Stimulated activated CD8-positive, alpha-beta memory T cell treated with anti-CD3 and anti-CD28 coated beads, Interleukin-4, amount 100 ng/mL, for 48 hours (primary cell): ENCODE data around the gene MCEMP1.

ENCODE experiments used
- DNase-seq: peaks from one replicate; pipeline ENCODE4 v3.0.0-alpha.2; 2020

The MCEMP1 gene

DNA sequence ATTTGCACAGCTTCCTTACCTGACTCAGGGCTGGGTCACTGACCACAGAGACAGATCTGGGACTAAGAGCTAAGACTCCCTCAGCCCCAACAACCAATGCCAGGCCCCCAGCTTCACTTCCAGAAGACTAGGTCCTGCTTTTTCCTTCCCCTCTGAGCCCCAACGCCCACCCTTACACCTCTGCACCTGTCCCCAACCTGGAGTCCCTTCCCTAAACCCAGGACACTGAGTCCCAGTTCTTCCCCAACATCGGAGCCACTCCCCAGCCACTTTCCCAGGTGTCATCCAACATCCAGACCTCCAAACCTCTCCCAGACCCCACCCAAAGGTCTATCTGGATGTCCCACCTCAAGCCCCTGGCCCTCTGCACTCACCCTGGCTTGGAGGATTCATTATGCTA, 22.1 kb downstream of the MCEMP1 start:
- DNase-seq, result no peak

DNA sequence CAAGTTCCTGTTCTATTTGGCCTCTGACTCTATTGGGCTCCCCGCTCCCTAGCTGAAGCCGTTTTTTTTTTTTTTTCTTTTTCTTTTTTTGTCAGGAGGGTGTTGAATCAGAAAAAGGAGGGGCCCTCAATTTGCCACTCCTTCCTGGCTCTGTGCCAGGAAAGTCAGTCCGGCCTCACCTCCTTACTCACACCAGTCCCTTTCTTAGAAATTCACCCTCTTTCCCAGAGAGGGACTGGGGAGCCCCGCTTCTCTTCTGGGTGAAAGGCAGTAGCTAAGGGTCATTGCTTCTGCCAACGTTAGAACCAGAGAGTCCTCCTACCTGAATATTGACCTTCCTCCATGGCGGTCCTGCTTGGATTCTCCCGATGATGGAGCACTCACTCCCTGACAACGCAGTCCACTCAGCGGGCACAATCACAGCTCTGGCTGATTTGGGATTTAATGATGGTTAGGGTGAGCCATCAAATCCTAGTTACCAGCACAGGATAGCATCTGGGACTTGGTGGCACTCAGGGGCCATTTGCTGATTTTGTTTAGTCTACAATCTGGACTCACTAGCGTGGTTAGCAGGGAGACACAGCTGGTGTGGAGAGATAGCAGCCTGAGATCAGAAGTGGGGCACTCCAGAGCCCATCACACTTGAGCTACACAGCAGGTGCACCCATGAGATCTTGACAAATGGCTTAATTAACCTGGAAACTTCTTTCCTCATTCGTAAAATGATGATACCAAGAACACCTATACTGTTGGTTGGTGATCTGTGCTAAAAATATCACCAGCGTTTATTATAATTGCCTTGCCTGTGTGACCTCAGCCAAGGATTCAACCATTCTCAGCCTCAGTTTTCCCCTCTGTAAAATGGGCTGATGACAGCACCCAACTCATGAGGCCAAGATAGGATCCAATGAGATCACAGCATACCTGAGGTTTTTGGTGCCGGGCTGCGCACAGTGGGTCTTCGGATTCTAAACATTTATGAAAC, 22.8 kb downstream of the MCEMP1 start:
- DNase-seq, result peak; percentile 77

GRCh38 chr19:7701049-7701653, 24.3 kb downstream of the MCEMP1 start:
- no peak for DNase-seq

DNA sequence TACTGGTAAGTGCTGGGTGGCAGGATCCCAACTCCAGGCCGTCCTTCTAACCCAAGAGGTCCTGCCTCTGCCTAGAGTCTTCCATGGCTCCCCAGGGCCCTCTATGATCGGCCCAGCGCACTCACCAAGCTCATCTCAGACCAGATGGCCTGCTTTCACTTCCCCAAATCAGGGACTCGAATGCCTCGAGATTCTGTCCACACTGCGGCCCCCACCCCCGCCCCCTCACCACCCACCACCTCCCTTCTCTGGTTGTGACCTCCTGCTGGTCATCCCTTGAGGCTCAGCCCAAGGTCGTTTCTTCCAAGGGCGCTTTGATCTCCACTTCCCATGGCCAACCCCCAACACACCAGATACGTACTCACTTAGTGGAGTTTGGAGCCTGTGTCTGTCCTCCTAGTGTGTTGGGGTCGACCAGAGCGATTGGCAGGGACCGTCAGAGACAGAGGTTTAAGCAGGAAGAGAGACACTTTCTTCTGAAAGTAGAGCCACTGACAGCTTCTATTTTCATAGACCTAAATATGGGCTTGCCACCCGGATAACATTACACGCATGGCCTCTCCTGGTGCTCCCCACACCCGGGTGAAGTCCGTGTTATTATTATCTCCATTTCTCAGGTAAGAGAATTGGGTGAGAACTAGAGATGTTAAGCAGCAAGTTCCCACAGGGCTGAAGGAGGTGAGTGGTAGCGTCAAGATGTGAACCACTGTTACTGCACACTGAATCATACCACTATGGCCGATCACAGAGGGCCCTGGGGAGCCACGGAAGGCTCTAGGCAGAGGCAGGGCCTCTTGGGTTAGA, 25.0 kb downstream of the MCEMP1 start, which contains the start of gene FCER2:
Gene FCER2, minus strand, starts transcription at position 478 of the 804 bp plus-strand sequence. CDS start 2,371 bp downstream, outside the sequence.
- no peak for DNase-seq

GRCh38 chr19:7703332-7703731, 26.4 kb downstream of the MCEMP1 start:
- DNase-seq, result no peak

DNA sequence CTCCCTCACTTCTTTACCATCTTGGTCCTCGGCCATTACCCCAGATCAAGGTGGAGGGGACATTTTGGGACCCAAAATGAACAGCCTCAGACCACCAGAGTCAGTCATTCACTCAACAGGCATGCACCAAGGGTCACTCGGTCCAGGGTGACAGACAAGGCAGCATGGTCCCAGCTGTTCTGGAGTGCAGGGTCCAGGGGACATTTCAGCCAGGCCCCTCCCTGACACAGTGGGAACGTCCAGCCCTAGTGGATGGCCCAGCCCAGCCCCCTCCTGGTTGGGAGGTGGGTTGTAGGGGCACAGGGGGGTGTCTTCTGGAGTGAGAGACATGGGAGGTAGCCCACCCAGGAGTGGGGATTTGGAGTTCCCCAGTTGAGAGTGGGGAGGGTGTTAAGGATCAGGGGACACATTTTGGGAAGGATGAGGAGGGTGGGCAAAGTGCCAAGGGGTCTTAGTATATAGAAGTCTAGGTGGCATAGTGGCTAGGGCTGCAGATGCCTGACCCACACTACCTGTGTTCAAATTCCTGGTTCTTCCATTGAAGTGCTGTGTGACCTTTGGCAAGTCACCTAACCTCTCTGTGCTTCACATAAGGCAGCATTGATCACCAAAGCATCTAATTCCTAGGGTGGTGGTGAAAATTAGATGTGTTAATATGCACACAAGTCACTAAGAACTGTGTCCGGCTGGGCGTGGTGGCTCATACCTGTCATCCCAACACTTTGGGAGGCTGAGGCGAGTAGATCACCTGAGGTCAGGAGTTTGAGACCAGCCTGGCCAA, 27.6 kb downstream of the MCEMP1 start:
- no peak for DNase-seq

DNA sequence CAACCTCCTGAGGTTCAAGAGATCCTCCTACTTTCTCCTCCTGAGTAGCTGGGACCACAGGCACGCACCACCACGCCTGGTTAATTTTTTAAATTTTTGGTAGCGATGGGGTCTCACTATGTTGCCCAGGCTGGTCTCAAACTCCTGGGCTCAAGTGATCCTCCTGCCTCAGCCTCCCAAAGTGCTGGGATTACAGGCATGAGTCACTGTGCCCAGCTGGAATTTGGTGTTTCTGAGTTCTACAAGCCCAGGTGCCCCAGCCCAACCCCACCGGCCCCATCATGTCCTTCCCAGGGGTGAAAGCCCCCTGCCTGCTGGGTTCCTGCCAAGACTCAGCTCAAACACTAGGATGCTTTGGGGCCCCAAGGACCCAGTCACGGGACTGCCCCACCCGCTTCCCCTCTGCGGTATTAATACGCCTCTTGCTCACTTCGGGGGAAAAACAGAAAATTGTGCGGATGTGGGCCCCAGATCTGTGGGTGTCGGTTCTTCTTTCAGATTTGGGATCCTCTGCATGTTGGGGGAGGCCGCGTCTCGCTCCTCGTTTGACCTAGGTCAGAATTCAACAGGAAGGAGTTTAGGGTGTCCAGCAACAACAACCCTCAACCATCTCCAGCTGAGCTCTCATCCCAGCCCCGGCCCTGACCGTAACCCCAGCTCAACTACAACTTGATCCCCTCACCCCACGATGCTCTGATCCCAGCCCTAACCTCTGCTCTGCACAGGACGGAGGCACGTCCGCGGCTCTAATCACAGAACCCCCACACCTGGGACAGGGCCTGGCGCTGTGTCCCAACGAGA, 28.7 kb downstream of the MCEMP1 start:
- peak; percentile 81 for DNase-seq

DNA sequence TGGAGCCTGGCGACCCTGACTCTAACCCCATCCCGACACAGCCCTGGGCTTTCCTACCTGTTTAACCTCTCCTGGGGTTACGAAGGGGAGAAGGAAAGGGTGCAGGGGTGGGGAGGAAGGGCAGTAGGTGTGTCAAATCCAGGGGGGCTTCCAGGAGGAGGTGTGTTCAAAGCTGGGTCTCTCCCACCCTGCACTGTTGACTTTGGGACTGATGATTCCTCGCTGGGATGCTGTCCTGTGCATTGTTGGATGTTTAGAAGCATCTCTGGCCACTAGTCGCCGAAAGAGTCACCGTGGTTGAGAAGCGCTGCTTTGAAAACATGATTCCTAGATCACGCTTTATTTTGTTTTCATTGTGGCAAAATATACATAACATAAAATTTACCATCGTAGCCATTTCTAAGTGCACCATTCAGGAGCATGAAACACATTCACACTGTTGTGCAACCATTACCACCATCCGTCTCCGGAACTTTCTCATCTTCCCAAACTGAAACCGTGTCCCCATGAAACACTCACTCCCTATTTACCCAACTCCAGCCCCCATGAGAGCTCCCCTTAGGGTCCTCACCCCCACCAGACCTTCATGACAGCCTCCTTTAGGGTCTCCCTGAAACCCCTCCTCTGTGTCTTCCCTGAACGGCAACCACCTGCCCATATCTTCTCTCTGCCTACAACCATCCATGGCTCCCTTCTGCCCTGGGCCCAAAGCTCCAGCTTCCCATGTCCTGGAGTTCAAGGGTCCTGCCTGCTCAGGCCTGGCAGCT, 29.5 kb downstream of the MCEMP1 start:
- DNase-seq, result no peak

GRCh38 chr19:7706955-7707456, 30.1 kb downstream of the MCEMP1 start:
- no peak for DNase-seq

DNA sequence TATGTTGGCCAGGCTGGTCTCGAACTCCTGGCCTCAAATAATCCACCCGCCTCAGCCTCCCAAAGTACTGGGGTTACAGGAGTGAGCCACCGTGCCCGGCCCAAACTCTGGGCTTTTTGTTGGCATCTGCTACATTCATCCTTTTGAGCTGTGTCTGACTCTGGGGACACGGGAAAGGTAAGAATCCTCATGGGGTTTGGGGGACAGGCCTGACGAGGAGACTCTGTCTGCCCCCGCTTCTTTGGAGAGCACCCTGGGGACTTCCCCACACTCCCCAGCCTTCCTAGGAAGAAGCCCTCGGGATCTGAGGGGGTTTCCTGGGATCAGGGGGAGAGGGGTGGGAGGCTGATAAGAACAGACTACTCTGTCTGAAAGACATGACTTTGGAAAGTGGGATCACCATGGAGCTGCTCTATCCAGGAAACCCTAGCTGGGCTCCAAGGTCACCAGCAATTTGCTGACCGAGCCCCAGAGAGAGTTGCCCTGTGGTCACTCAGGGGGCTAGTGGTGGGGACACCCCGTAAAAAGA, 33.1 kb downstream of the MCEMP1 start:
- DNase-seq, result no peak

GRCh38 chr19:7710616-7711015, 33.7 kb downstream of the MCEMP1 start:
- DNase-seq, result no peak

DNA sequence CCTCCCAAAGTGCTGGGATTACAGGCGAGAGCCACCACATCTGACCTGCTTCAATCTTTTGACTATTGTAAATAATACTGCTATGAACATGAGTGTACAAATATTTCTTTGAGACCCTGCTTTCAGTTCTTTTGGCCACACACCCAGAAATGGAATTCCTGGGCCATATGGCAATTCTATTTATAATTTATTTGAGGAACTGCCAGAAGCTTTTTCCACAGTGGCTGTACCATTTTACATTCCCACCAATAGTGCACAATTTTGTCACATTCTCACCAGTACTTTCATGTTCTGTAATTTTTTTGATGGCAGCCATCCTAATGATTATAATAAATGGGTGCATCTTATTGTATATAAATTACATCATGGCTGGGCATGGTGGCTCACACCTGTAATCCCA, 38.8 kb downstream of the MCEMP1 start:
- DNase-seq, result no peak

GRCh38 chr19:7716762-7717161, 39.9 kb downstream of the MCEMP1 start:
- DNase-seq, result no peak

DNA sequence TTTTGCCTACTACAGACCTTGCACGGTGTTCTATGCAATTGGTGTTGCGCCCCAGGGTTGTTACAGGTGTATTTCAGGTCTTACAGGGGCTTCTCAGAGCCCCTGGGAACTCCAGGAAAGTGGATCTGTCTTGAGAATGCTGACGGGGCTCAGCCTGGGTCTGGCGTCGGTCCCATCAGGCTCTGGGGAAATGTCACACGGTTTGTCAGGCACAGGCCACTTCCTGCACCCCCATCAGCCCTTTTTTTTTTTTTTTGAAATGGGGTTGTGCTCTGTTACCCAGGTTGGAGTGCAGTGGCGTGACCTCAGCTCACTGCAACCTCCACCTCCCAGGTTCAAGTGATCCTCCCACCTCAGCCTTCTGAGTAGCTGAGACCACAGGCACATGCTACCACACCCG, 41.8 kb downstream of the MCEMP1 start:
- no peak for DNase-seq

DNA sequence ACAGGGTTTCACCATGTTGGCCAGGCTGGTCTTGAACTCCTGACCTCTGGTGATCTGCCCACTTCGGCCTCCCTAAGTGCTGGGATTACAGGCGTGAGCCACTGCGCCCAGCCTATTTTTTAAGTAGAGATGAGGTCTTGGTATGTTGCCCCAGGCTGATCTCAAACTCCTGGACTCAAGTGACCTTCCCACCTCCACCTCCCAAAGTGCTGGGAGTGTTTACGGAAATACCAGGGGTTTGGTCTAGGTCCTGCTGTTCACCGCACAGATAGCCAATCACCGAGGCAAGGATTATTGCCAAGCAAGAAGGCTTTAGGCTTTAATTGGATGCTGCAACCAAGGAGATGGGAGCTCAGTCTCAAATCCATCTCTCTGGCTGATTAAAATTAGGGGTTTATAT, 43.5 kb downstream of the MCEMP1 start:
- no peak for DNase-seq

DNA sequence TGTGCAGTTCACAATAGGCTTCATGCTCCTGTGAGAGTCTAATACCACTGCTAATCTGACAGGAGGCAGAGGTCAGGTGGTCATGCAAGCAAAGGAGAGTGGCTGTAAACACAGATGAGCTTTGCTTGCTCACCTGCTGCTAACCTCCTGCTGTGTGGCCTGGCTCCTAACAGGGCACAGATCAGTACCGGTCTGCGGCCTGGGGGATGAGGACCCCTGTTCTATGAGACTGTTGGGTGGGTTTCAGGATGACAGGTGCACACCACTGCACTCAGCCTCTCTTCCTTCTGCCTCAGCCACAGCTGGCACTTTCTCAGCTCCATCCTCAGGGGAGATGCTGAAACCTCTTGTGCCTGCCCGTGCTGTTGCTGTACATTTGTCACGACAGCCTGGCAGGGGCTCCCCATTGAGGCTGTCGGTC, 45.4 kb downstream of the MCEMP1 start:
- no peak for DNase-seq

- DNase-seq, result no peak
Observed at GRCh38 chr19:7725791-7726190, 48.9 kb downstream of the MCEMP1 start.

- DNase-seq, result no peak
Observed at GRCh38 chr19:7729211-7729610, 52.3 kb downstream of the MCEMP1 start.
